GM12874 (cell line): ENCODE results near the gene CFAP20DC.

Experiments used
- TF ChIP-seq, protein P1 (sequence below): IDR thresholded peaks from 2 replicates; pipeline ENCODE4 v1.5.1; 2011; ENCODE audit warnings: low read depth, mild to moderate bottlenecking, control low read depth, low read length, moderate library complexity; ENCODE audit not compliant: insufficient read depth

The CFAP20DC gene

DNA sequence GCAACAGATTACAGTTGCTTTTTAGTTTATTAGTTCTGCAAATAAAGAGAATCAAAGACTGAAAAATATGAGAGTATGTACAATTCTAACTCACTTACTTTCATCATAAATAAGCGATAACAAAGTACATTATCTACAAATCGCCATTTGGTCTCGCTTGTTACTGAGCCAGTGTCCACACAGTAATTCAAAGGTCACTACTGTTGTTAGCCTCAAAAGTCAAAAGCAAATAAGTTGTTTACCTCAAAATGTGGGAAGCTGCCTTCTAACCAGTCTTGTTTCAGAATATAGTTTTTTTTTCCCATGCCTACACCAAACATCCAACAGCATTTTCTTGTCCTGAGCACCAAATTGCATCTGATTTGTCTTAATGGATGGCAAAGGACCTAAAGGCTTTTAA is 255.9 kb downstream of the CFAP20DC start:
- TF ChIP-seq, protein P1, sequence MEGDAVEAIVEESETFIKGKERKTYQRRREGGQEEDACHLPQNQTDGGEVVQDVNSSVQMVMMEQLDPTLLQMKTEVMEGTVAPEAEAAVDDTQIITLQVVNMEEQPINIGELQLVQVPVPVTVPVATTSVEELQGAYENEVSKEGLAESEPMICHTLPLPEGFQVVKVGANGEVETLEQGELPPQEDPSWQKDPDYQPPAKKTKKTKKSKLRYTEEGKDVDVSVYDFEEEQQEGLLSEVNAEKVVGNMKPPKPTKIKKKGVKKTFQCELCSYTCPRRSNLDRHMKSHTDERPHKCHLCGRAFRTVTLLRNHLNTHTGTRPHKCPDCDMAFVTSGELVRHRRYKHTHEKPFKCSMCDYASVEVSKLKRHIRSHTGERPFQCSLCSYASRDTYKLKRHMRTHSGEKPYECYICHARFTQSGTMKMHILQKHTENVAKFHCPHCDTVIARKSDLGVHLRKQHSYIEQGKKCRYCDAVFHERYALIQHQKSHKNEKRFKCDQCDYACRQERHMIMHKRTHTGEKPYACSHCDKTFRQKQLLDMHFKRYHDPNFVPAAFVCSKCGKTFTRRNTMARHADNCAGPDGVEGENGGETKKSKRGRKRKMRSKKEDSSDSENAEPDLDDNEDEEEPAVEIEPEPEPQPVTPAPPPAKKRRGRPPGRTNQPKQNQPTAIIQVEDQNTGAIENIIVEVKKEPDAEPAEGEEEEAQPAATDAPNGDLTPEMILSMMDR, result no peak

DNA sequence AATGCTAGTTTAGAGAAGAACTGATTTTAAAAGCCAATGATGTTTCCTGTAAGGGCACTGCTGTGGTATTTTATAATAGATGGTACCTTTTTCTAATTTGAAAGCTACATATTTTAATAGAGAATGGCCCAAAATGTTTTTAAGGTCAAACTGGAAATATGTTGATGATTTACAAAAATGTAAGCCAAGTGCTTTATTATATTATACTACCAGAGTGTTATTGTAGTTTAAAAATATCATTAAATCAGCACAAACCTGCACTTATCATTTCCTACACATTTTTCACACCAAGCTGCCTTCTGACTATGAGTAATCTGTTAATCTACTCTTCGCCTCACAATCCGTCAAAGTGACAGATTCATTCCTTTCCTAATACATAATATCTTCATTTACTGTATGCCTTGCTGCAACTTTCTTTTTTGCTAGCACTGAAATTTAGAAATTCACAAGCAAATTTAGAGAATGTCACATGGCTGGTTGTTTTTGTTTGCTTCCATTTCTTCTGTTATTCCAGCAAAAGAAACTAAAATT is 256.8 kb downstream of the CFAP20DC start:
- TF ChIP-seq, protein P1, result no peak

DNA sequence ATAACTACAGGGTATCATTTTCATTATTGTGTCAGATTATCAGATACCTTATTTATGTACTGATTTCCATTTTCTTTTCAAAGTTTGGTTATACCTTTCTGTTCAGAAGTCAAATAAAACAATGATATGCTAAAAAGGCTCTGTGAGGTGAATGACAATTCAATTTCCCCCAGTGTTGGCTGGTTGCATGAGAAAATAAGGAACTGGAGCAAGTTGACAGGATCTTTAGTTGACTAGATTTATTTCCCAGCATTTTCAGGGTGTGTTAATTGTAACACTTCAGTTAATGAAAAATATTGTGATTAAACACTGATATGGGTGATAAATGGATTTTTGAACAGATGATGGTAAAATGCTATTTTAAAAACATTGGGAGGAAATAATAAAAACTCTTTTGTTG is 260.4 kb downstream of the CFAP20DC start:
- TF ChIP-seq, protein P1, result no peak

DNA sequence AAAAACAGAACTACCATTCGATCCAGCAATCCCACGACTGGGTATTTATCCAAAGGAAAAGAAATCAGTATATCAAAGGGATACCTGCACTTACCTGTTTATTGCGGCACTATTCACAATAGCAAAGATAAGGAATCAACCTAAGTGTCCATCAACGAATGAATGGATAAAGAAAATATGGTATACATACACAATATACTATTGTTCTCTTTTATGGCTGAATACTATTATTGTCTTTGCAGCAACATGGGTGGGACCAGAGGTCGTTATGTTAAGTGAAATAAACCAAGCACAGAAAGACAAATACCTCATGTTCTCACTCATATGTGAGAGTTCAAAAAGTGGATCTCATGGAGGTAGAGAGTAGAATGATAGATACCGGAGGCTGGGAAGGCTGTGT is 264.9 kb downstream of the CFAP20DC start:
- TF ChIP-seq, protein P1, result no peak

DNA sequence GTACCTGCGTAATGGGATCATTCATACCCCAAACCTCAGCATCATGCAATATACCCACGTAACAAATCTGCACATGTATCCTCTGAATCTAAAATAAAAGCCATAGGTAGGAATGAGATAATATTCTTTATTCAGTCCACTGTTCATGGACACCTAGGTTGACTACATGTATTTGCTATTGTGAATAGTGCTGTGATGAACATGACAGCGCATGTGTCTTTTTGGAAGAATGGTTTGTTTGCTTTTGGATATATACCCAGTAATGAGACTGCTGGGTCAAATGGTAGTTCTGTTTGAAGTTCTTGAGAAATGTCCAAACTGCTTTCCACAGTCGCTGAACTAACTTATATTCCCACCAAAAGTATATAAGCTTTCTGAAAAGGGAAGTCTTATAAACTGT is 265.4 kb downstream of the CFAP20DC start:
- TF ChIP-seq, protein P1, result no peak

DNA sequence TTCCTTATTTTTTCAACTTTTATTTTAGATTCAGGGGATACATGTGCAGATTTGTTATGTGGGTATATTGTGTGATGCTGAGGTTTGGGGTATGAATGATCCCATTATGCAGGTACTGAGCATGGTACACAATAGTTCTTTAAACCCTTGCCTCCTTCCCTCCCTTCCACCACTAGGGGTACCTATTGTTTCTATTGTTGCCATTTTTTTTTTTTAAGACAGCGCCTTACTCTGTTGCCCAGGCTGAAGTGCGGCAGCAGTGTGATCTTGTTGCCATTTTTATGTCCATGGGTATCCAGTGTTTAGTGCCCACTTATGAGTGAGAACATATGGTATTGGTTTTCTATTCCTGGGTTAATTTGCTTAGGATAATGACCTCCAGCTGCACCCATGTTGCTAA is 266.0 kb downstream of the CFAP20DC start:
- TF ChIP-seq, protein P1, result no peak

DNA sequence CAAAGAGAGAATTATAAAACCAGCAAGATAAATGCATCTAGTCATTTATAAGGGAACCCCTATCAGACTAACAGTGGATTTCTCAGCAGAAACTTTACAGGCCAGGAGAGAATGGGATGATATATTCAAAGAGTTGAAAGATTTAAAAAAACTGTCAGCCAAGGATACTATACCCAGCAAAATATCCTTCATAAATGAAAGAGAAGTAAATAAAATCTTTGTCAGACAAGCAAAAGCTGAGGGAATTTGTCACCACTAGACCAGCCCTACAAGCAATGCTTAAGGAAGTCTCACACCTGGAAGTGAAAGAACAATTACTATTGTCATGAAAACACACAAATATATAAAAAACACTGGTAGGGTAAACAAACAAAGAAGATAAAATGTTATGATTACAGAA is 269.9 kb downstream of the CFAP20DC start:
- TF ChIP-seq, protein P1, result no peak
